Lower leg skin (tissue), 4 donors: ENCODE measurements around the gene RIF1. TPM values are rescaled to one million over a fixed set of nuclear protein-coding genes. Genes with fewer than 3 reads are reported as not detected.

Source experiments
- DNase-seq, 2 donors: peaks; one replicate each; pipeline ENCODE4 v3.0.0-alpha.2; 2019; ENCODE audit warnings: low spot score in 2 of 2
- H3K4me3 ChIP-seq: fragments of 200-600 bp; sonication (generic); 2 replicates; pipeline ENCODE4 v1.5.1; 2017; ENCODE audit warnings: mild to moderate bottlenecking, low read depth; ENCODE audit not compliant: poor library complexity, severe bottlenecking
- CTCF ChIP-seq, 3 donors: fragments of 450-650 bp; IDR thresholded peaks; one replicate each; pipeline ENCODE4 v1.5.1; 2016; ENCODE audit warnings: antibody characterized with exemption in 3 of 3, mild to moderate bottlenecking in 3 of 3, moderate library complexity in 2 of 3
- POLR2A ChIP-seq, 2 donors: fragments of 450-650 bp; IDR thresholded peaks; one replicate each; pipeline ENCODE4 v1.6.1; 2016 to 2017; ENCODE audit warnings: antibody characterized with exemption in 2 of 2, mild to moderate bottlenecking in 1 of 2, moderate library complexity in 1 of 2
- WGBS, 2 donors: methylation state at CpG; one replicate each; pipeline ENCODE4 v1.1.5; 2018; 5-methylcytosine and 5-hydroxymethylcytosine counted together
- intact Hi-C: fragments of 100-400 bp; cut with DNase I; formaldehyde crosslinking; loops from one replicate; pipeline ENCODE4 v1.15.0; 2023; ENCODE audit warnings: low total_unique reads
- total RNA-seq, 4 donors: library from RNA; depleted of rRNA; stranded (reverse); fragments of >200 nt; gene quantifications; one replicate each; pipeline ENCODE4 v1.1.0, GENCODE V29; 2016

The RIF1 gene
- total RNA-seq, 4 donors from 2014 or later, result 24.6 to 38.4 (median 31.4) TPM

GRCh38 chr2:151437630-151438029, 27.9 kb downstream of the RIF1 start:
- intact Hi-C loops, result no loop called here
- DNase-seq, result no peak
- no peak for TF ChIP-seq CTCF (IDR thresholded peaks at IDR 0.05)
- H3K4me3 ChIP-seq, result no peak overlapping the region
- 40 to 42% methylated on average over 3 of the region's 3 CpGs for WGBS, 2 donors

- no peak for TF ChIP-seq CTCF (IDR thresholded peaks at IDR 0.05)
- TF ChIP-seq POLR2A (IDR thresholded peaks at IDR 0.05), result no peak
- WGBS, 2 donors, result 89 to 91% methylated on average over 4 of the region's 4 CpGs
- H3K4me3 ChIP-seq, result no peak overlapping the region
- DNase-seq, result no peak
- intact Hi-C loops, result no loop called here
These were observed 28.8 kb downstream of the RIF1 start for GRCh38 chr2:151438506-151438905.

GRCh38 chr2:151439127-151439526, 29.4 kb downstream of the RIF1 start:
- TF ChIP-seq CTCF (IDR thresholded peaks at IDR 0.05) (no peak), POLR2A (IDR thresholded peaks at IDR 0.05) (no peak)
- intact Hi-C loops, result no loop called here
- H3K4me3 ChIP-seq, result no peak overlapping the region
- no peak for DNase-seq
- WGBS, 2 donors, result 94 to 96% methylated on average over 13 of the region's 13 CpGs

- no peak for DNase-seq
- TF ChIP-seq CTCF (IDR thresholded peaks at IDR 0.05) (no peak), POLR2A (IDR thresholded peaks at IDR 0.05) (no peak)
- intact Hi-C loops, result no loop called here
- no peak overlapping the region for H3K4me3 ChIP-seq
- 61 to 88% methylated on average over 1 of the region's 1 CpG for WGBS, 2 donors
These were observed 49.7 kb downstream of the RIF1 start for GRCh38 chr2:151459358-151459757.

- no peak for DNase-seq
- H3K4me3 ChIP-seq, result no peak overlapping the region
- intact Hi-C loops, result no loop called here
- 94 to 98% methylated on average over 3 of the region's 3 CpGs for WGBS, 2 donors
- TF ChIP-seq CTCF (IDR thresholded peaks at IDR 0.05) (no peak), POLR2A (IDR thresholded peaks at IDR 0.05) (no peak)
These were observed 56.1 kb downstream of the RIF1 start for GRCh38 chr2:151465771-151466170.

- intact Hi-C loops, result no loop called here
- 100% methylated on average over 1 of the region's 1 CpG for WGBS, 2 donors
- no peak for DNase-seq
- no peak overlapping the region for H3K4me3 ChIP-seq
- TF ChIP-seq POLR2A (IDR thresholded peaks at IDR 0.05), result no peak
- no peak for TF ChIP-seq CTCF (IDR thresholded peaks at IDR 0.05)
These were observed 60.9 kb downstream of the RIF1 start for GRCh38 chr2:151470556-151470955.
